ENCODE results near the gene PITHD1.

DNA sequence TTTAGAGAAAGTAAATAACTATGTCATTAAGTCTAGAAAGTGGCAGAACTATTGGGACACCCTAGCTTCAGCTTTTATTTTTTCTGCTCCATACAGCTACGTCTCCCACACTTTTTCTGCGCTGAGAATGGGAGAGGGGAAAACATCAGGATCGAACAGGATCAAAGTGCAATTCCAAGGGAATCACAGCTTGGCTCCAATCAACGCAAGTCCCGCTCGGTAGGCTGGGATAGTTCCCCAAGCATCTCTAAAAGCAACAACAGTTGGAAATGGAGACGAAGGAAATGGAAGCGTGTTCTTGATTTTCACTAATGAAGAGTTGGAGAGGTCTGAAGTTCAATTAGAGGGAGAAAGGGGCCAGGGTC lies 46.5 kb downstream of the PITHD1 start:
- TF ChIP-seq, protein P1, sequence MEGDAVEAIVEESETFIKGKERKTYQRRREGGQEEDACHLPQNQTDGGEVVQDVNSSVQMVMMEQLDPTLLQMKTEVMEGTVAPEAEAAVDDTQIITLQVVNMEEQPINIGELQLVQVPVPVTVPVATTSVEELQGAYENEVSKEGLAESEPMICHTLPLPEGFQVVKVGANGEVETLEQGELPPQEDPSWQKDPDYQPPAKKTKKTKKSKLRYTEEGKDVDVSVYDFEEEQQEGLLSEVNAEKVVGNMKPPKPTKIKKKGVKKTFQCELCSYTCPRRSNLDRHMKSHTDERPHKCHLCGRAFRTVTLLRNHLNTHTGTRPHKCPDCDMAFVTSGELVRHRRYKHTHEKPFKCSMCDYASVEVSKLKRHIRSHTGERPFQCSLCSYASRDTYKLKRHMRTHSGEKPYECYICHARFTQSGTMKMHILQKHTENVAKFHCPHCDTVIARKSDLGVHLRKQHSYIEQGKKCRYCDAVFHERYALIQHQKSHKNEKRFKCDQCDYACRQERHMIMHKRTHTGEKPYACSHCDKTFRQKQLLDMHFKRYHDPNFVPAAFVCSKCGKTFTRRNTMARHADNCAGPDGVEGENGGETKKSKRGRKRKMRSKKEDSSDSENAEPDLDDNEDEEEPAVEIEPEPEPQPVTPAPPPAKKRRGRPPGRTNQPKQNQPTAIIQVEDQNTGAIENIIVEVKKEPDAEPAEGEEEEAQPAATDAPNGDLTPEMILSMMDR (conservative IDR thresholded peaks at IDR 0.05 in 1 of 2, IDR thresholded peaks at IDR 0.05 in 1 of 2; ENCODE audit: extremely low read depth in 1 of 2, insufficient read depth in 1 of 2, low read depth in 1 of 2, low read length in 2 of 2) = no peak
- no peak for TF ChIP-seq EZH2 (IDR thresholded peaks at IDR 0.05; ENCODE audit: borderline replicate concordance, low read length)

Data from mammary epithelial cell (primary cell).